Lower lobe of right lung (tissue), 2 donors: ENCODE measurements around the gene TRPV2. TPM values are rescaled to one million over a fixed set of nuclear protein-coding genes. Genes with fewer than 3 reads are reported as not detected.

ENCODE experiments used
- ATAC-seq, 2 donors: fragments of 200-7000 bp; cut with Tn5 transposase; one replicate each; pipeline ENCODE4 v1.9.1; 2020 to 2022; ENCODE audit warnings: mild to moderate bottlenecking in 2 of 2, moderate library complexity in 2 of 2
- DNase-seq: peaks from one replicate; pipeline ENCODE4 v3.0.0-alpha.2; 2020
- H3K27ac ChIP-seq: fragments of 200-600 bp; one replicate; pipeline ENCODE4 v1.8.0; 2022
- H3K27me3 ChIP-seq: fragments of 200-600 bp; one replicate; pipeline ENCODE4 v1.8.0; 2022; ENCODE audit warnings: low read depth
- H3K36me3 ChIP-seq: fragments of 200-600 bp; one replicate; pipeline ENCODE4 v1.8.0; 2022; ENCODE audit warnings: mild to moderate bottlenecking
- H3K4me1 ChIP-seq: fragments of 200-600 bp; one replicate; pipeline ENCODE4 v1.8.0; 2022
- H3K4me3 ChIP-seq: fragments of 200-600 bp; one replicate; pipeline ENCODE4 v1.8.0; 2022; ENCODE audit warnings: mild to moderate bottlenecking
- H3K9me3 ChIP-seq: fragments of 200-600 bp; one replicate; pipeline ENCODE4 v1.8.0; 2022
- CTCF ChIP-seq: fragments of 200-600 bp; IDR thresholded peaks from one replicate; pipeline ENCODE4 v1.8.0; 2022; ENCODE audit warnings: antibody characterized with exemption, mild to moderate bottlenecking
- intact Hi-C: fragments of 100-400 bp; cut with DNase I; formaldehyde crosslinking; loops from one replicate; pipeline ENCODE4 v1.11.0; 2022
- total RNA-seq: library from RNA; stranded (reverse); fragmentation: NEBNext Ultra II Directional; extraction: Animal tissue kit (Norgen Biotek cat#: 25700); gene quantifications from one replicate; pipeline ENCODE4 v1.2.1, GENCODE V29; 2021
- donor health status: DM: no; HTN: yes; CAD: no; lungs with severe emphysema.

Gene TRPV2
- total RNA-seq, 1 donor from 2014 or later, result 120 TPM

- intact Hi-C loops, result no loop called here
- no peak overlapping the region for H3K27ac ChIP-seq
- ATAC-seq (no peak), DNase-seq (no peak)
- no peaks in the 10 kb centered on the region for H3K4me1 ChIP-seq
- no peak for TF ChIP-seq CTCF
- no peaks in the 10 kb centered on the region for H3K9me3 ChIP-seq
- no peaks in the 10 kb centered on the region for H3K27me3 ChIP-seq
- no peak overlapping the region for H3K4me3 ChIP-seq
- H3K36me3 ChIP-seq, result no peaks in the 10 kb centered on the region
These were observed 58.0 kb downstream of the TRPV2 start for GRCh38 chr17:16473044-16474011.

- TF ChIP-seq CTCF, result no peak
- intact Hi-C loops, result no loop called here
- Histone ChIP-seq H3K27ac (no peak overlapping the region), H3K4me1 (no peaks in the 10 kb centered on the region), H3K36me3 (no peaks in the 10 kb centered on the region), H3K4me3 (no peak overlapping the region), H3K27me3 (no peaks in the 10 kb centered on the region), H3K9me3 (no peaks in the 10 kb centered on the region)
- ATAC-seq (no peak), DNase-seq (no peak)
These were observed 58.8 kb downstream of the TRPV2 start for GRCh38 chr17:16474012-16474725.

- intact Hi-C loops, result no loop called here
These were observed 59.9 kb downstream of the TRPV2 start for GRCh38 chr17:16475179-16475704.

GRCh38 chr17:16477255-16477654 lies 61.9 kb downstream of the TRPV2 start:
- intact Hi-C loops, result no loop called here
- H3K36me3 ChIP-seq, result no peaks in the 10 kb centered on the region
- H3K27ac ChIP-seq, result no peak overlapping the region
- no peak overlapping the region for H3K4me3 ChIP-seq
- H3K4me1 ChIP-seq, result no peaks in the 10 kb centered on the region
- ATAC-seq, result peak; percentile 19 to 48
- no peak for TF ChIP-seq CTCF
- H3K9me3 ChIP-seq, result no peaks in the 10 kb centered on the region
- no peak for DNase-seq
- no peaks in the 10 kb centered on the region for H3K27me3 ChIP-seq

More at GRCh38 chr17:16475179-16475704, 59.9 kb downstream of the TRPV2 start:
- no peaks in the 10 kb centered on the region for H3K36me3 ChIP-seq
- DNase-seq (no peak), ATAC-seq (no peak)
- H3K4me3 ChIP-seq, result no peak overlapping the region
- no peaks in the 10 kb centered on the region for H3K9me3 ChIP-seq
- no peaks in the 10 kb centered on the region for H3K4me1 ChIP-seq
- H3K27ac ChIP-seq, result no peak overlapping the region
- TF ChIP-seq CTCF, result no peak
- H3K27me3 ChIP-seq, result no peaks in the 10 kb centered on the region

- no peak for DNase-seq
- no peaks in the 10 kb centered on the region for H3K36me3 ChIP-seq
- no peak for ATAC-seq
- H3K4me3 ChIP-seq, result no peak overlapping the region
- no peak overlapping the region for H3K27ac ChIP-seq
- intact Hi-C loops, result no loop called here
- no peaks in the 10 kb centered on the region for H3K9me3 ChIP-seq
- H3K27me3 ChIP-seq, result no peaks in the 10 kb centered on the region
- TF ChIP-seq CTCF, result no peak
- H3K4me1 ChIP-seq, result no peaks in the 10 kb centered on the region
These were observed 62.3 kb downstream of the TRPV2 start for GRCh38 chr17:16477666-16478065.
